Measurements from ENCODE around the gene CCDC194.
A peak's percentile ranks its signal among the peaks of the same experiment; 100 is the strongest.

Gene CCDC194

GRCh38 chr19:17404621-17405249 lies 10.7 kb upstream of the CCDC194 start:
- no peaks in the 10 kb centered on the region for H3K36me3 ChIP-seq (ENCODE audit: control insufficient read depth, low read depth, low read length)
- H3K4me3 ChIP-seq (ENCODE audit: low read length), result peak overlapping the region; percentile 75
- no peaks in the 10 kb centered on the region for H3K27me3 ChIP-seq (ENCODE audit: control insufficient read depth, insufficient read depth, low read length)
- peaks cover 10% of the 10 kb centered on the region for H3K4me1 ChIP-seq (ENCODE audit: control insufficient read depth, low read depth, low read length)
- H3K9ac ChIP-seq (ENCODE audit: low read length), result peak overlapping the region; percentile 90
- no peaks in the 10 kb centered on the region for H3K9me3 ChIP-seq (ENCODE audit: control insufficient read depth, low read depth, low read length)
- peak overlapping the region; percentile 94 for H3K27ac ChIP-seq (ENCODE audit: low read length)

GRCh38 chr19:17404015-17404414 lies 10.0 kb upstream of the CCDC194 start:
- Histone ChIP-seq H3K27ac (ENCODE audit: low read length) (peak overlapping the region; percentile 94), H3K27me3 (ENCODE audit: control insufficient read depth, insufficient read depth, low read length) (no peaks in the 10 kb centered on the region), H3K4me3 (ENCODE audit: low read length) (peak overlapping the region; percentile 75), H3K9me3 (ENCODE audit: control insufficient read depth, low read depth, low read length) (no peaks in the 10 kb centered on the region), H3K36me3 (ENCODE audit: control insufficient read depth, low read depth, low read length) (no peaks in the 10 kb centered on the region), H3K9ac (ENCODE audit: low read length) (peak overlapping the region; percentile 90), H3K4me1 (ENCODE audit: control insufficient read depth, low read depth, low read length) (peaks cover 10% of the 10 kb centered on the region)

GRCh38 chr19:17402982-17403855 lies 9.2 kb upstream of the CCDC194 start:
- Histone ChIP-seq H3K9me3 (ENCODE audit: control insufficient read depth, low read depth, low read length) (no peaks in the 10 kb centered on the region), H3K27me3 (ENCODE audit: control insufficient read depth, insufficient read depth, low read length) (no peaks in the 10 kb centered on the region), H3K27ac (ENCODE audit: low read length) (peak overlapping the region; percentile 94), H3K9ac (ENCODE audit: low read length) (peak overlapping the region; percentile 90), H3K4me1 (ENCODE audit: control insufficient read depth, low read depth, low read length) (peaks cover 10% of the 10 kb centered on the region), H3K4me3 (ENCODE audit: low read length) (peak overlapping the region; percentile 75), H3K36me3 (ENCODE audit: control insufficient read depth, low read depth, low read length) (no peaks in the 10 kb centered on the region)

- Histone ChIP-seq H3K4me1 (ENCODE audit: control insufficient read depth, low read depth, low read length) (peaks cover 10% of the 10 kb centered on the region), H3K36me3 (ENCODE audit: control insufficient read depth, low read depth, low read length) (no peaks in the 10 kb centered on the region), H3K9me3 (ENCODE audit: control insufficient read depth, low read depth, low read length) (no peaks in the 10 kb centered on the region)
These were observed 7.6 kb upstream of the CCDC194 start for GRCh38 chr19:17401628-17402027.

GRCh38 chr19:17398902-17399527 lies 5.0 kb upstream of the CCDC194 start:
- Histone ChIP-seq H3K4me3 (ENCODE audit: low read length) (no peak overlapping the region), H3K36me3 (ENCODE audit: control insufficient read depth, low read depth, low read length) (no peaks in the 10 kb centered on the region), H3K27me3 (ENCODE audit: control insufficient read depth, insufficient read depth, low read length) (no peaks in the 10 kb centered on the region), H3K9ac (ENCODE audit: low read length) (no peak overlapping the region), H3K9me3 (ENCODE audit: control insufficient read depth, low read depth, low read length) (no peaks in the 10 kb centered on the region), H3K4me1 (ENCODE audit: control insufficient read depth, low read depth, low read length) (peaks cover 4% of the 10 kb centered on the region), H3K27ac (ENCODE audit: low read length) (no peak overlapping the region)

More at GRCh38 chr19:17401628-17402027, 7.6 kb upstream of the CCDC194 start:
- no peaks in the 10 kb centered on the region for H3K27me3 ChIP-seq (ENCODE audit: control insufficient read depth, insufficient read depth, low read length)
- no peak overlapping the region for H3K27ac ChIP-seq (ENCODE audit: low read length)
- no peak overlapping the region for H3K9ac ChIP-seq (ENCODE audit: low read length)
- no peak overlapping the region for H3K4me3 ChIP-seq (ENCODE audit: low read length)

- peaks cover 3% of the 10 kb centered on the region for H3K27me3 ChIP-seq (ENCODE audit: control insufficient read depth, insufficient read depth, low read length)
- no peaks in the 10 kb centered on the region for H3K36me3 ChIP-seq (ENCODE audit: control insufficient read depth, low read depth, low read length)
- peak overlapping the region; percentile 45 for H3K27ac ChIP-seq (ENCODE audit: low read length)
- no peak overlapping the region for H3K9ac ChIP-seq (ENCODE audit: low read length)
- peaks cover 4% of the 10 kb centered on the region for H3K4me1 ChIP-seq (ENCODE audit: control insufficient read depth, low read depth, low read length)
- H3K4me3 ChIP-seq (ENCODE audit: low read length), result no peak overlapping the region
- H3K9me3 ChIP-seq (ENCODE audit: control insufficient read depth, low read depth, low read length), result no peaks in the 10 kb centered on the region
These were observed 957 bp upstream of the CCDC194 start for GRCh38 chr19:17394891-17395415.

GRCh38 chr19:17393002-17393401 lies 994 bp downstream of the CCDC194 start:
- H3K4me1 ChIP-seq (ENCODE audit: control insufficient read depth, low read depth, low read length), result peaks cover 4% of the 10 kb centered on the region
- no peak overlapping the region for H3K4me3 ChIP-seq (ENCODE audit: low read length)
- H3K9me3 ChIP-seq (ENCODE audit: control insufficient read depth, low read depth, low read length), result peaks cover 5% of the 10 kb centered on the region
- H3K36me3 ChIP-seq (ENCODE audit: control insufficient read depth, low read depth, low read length), result no peaks in the 10 kb centered on the region
- no peak overlapping the region for H3K27ac ChIP-seq (ENCODE audit: low read length)
- H3K27me3 ChIP-seq (ENCODE audit: control insufficient read depth, insufficient read depth, low read length), result peaks cover 8% of the 10 kb centered on the region
- no peak overlapping the region for H3K9ac ChIP-seq (ENCODE audit: low read length)

- H3K4me1 ChIP-seq (ENCODE audit: control insufficient read depth, low read depth, low read length), result peaks cover 4% of the 10 kb centered on the region
- H3K9ac ChIP-seq (ENCODE audit: low read length), result no peak overlapping the region
- H3K27me3 ChIP-seq (ENCODE audit: control insufficient read depth, insufficient read depth, low read length), result peaks cover 8% of the 10 kb centered on the region
- H3K36me3 ChIP-seq (ENCODE audit: control insufficient read depth, low read depth, low read length), result no peaks in the 10 kb centered on the region
- H3K9me3 ChIP-seq (ENCODE audit: control insufficient read depth, low read depth, low read length), result peaks cover 5% of the 10 kb centered on the region
- peak overlapping the region; percentile 80 for H3K4me3 ChIP-seq (ENCODE audit: low read length)
- no peak overlapping the region for H3K27ac ChIP-seq (ENCODE audit: low read length)
These were observed 2.4 kb downstream of the CCDC194 start for GRCh38 chr19:17391371-17392151.

- Histone ChIP-seq H3K27ac (ENCODE audit: low read length) (no peak overlapping the region), H3K4me3 (ENCODE audit: low read length) (peak overlapping the region; percentile 80), H3K9me3 (ENCODE audit: control insufficient read depth, low read depth, low read length) (peaks cover 5% of the 10 kb centered on the region), H3K4me1 (ENCODE audit: control insufficient read depth, low read depth, low read length) (peaks cover 4% of the 10 kb centered on the region), H3K36me3 (ENCODE audit: control insufficient read depth, low read depth, low read length) (no peaks in the 10 kb centered on the region), H3K27me3 (ENCODE audit: control insufficient read depth, insufficient read depth, low read length) (peaks cover 8% of the 10 kb centered on the region), H3K9ac (ENCODE audit: low read length) (no peak overlapping the region)
These were observed 3.2 kb downstream of the CCDC194 start for GRCh38 chr19:17390665-17391370.

GRCh38 chr19:17389957-17390664 lies 3.9 kb downstream of the CCDC194 start:
- H3K27ac ChIP-seq (ENCODE audit: low read length), result no peak overlapping the region
- H3K4me1 ChIP-seq (ENCODE audit: control insufficient read depth, low read depth, low read length), result peaks cover under 1% of the 10 kb centered on the region
- no peak overlapping the region for H3K9ac ChIP-seq (ENCODE audit: low read length)
- peaks cover 8% of the 10 kb centered on the region for H3K27me3 ChIP-seq (ENCODE audit: control insufficient read depth, insufficient read depth, low read length)
- peak overlapping the region; percentile 78 for H3K4me3 ChIP-seq (ENCODE audit: low read length)
- H3K9me3 ChIP-seq (ENCODE audit: control insufficient read depth, low read depth, low read length), result peaks cover 5% of the 10 kb centered on the region
- H3K36me3 ChIP-seq (ENCODE audit: control insufficient read depth, low read depth, low read length), result no peaks in the 10 kb centered on the region

Measured in iPS-18a (cell line).